Hematopoietic multipotent progenitor cell treated with erythropoietin and hydrocortisone succinate and interleukin-3 and kit ligand, for 8 days (in vitro differentiated cells): ENCODE measurements around the gene DARS1.

ENCODE experiments used
- DNase-seq: peaks from one replicate; pipeline ENCODE4 v3.0.0-alpha.2; 2015

The DARS1 gene

GRCh38 chr2:136014411-136014810 is 29.0 kb upstream of the DARS1 start:
- no peak for DNase-seq

DNA sequence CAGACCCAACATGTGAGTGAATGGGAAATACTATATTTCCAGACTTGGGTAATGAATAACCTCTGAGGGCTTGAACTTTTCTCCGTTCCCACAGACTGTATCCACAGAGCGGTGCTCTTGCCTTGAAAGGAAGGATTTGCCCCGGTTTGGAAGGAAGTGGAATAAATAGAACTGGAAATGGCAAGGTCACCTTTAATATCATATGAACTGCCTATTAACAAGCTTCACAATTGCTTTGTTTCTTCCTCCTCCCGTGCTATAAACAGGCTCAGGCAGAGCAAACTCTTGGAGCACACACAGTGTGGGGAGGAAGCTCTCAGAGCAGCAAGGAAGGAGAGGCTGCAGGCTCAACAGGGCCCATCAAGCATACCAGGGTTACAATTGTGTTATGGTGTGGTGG is 28.5 kb upstream of the DARS1 start:
- DNase-seq: no peak

GRCh38 chr2:136013136-136013685 is 27.8 kb upstream of the DARS1 start:
- DNase-seq: no peak

DNA sequence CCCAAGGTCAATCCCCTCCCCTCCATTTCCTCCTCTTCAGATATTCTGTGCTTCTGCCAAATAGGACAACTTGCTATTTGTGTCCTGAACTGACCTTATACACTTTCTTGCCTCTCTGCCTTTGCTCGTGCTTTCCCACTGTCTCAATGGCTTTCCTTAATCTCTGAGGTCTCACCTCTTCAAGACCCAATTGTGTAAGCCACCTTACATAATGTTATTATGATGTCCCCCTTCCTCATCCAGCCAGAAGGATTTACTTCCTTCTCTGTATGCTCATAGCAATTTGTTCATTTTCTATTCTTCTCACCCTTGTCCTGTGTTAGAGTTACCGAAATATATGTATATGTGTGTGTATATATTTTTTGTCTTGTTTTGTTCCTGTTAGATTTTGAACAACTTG is 26.9 kb upstream of the DARS1 start:
- DNase-seq: no peak

GRCh38 chr2:136010126-136010525 is 24.7 kb upstream of the DARS1 start:
- no peak for DNase-seq

- peak; percentile 69 for DNase-seq
These were observed 22.9 kb upstream of the DARS1 start for GRCh38 chr2:136008205-136008865.

- no peak for DNase-seq
These were observed 21.2 kb upstream of the DARS1 start for GRCh38 chr2:136006658-136007057.

DNA sequence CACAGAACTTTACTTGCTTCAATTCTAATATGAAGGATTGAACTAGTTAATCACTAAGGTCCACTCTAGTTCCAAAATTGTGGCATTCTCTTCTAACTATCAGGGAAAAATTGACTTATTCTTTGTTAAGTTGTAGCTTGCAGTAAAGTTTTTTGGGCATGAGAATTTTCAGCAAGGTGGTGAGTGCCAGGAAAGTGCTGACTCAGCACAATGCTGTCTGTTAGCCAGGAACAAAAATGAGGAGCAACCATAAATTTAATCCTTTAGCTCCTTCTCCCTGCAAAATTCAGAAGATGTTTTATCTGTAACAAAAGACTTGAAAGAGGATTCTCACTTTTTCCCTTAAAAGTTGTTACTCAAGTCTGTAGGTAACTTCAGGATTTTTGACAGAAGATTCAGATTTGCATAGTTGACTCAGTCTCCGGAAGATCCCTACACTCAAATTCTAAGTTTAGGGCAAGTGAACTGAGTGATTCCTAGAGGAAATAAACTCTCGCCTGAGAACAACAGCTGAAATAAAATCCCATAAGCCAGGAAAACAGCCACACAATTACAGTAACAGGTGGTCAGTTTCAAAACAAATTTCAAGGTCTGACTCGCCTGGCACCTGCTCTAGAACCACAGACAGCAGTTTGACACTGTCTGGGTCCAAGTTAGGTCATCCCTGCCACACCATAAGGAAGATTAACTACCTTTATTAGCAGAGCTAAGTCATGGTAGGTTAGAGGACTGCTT is 20.2 kb upstream of the DARS1 start:
- DNase-seq: no peak

DNA sequence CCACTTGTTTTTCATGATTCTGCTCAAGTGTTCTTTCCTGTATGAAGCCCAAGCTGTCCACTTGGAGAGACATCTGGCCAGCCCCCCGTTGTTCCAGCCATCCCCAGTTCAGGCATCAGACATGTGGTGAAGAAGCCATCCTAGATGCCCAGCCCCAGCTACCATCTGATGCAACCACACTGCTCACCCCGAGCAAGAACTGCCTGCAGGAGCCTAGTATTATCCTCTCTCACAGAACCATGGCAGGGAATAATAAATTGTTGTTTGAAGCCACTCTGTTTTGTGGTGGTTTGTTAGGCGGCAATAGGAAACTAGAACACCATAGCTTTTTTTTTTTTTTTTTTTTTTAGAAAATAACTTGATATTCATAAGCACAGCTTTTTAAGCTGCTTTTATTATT is 19.5 kb upstream of the DARS1 start:
- no peak for DNase-seq

GRCh38 chr2:136001131-136001530 is 15.7 kb upstream of the DARS1 start:
- no peak for DNase-seq

DNA sequence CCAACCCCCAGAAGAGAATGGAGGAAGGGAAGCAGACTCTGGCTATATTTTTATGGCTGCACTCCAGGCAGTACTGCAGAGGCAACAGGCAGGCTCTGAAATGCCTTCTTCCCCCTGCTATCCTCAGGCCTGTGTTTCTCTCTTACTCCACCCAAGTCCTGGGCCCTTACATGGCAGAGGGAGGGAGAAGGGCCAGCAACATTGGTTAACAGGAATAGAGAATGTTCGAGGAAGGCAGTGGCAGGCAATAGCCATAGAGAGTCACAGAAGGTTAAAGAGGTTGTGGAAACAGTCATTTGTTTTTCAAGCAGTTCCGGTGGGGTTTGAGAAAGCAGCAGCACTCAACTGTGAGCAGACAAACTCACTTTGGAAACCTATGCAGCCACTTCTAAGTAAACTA is 15.1 kb upstream of the DARS1 start:
- DNase-seq: no peak

DNA sequence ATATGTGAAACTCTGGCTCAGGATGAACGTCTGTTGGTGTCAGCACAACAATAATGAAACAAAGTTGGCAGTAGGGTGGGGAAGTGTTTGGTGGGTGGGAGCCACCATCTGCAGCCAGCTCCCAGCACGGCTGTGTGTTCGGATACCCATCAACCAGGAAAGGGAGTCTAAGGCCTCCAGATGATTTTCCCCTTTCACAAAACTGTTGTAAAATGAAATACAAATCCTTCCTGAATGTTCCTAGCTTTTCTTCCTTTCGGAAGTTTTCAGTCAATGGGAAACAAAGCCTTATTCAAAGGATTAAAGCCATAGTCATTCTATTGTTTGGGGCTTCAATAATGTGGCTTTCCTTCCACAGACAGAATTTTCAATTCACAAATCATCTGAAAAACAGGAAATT is 14.5 kb upstream of the DARS1 start:
- DNase-seq: no peak

- DNase-seq: no peak
These were observed 13.5 kb upstream of the DARS1 start for GRCh38 chr2:135998879-135999278.

DNA sequence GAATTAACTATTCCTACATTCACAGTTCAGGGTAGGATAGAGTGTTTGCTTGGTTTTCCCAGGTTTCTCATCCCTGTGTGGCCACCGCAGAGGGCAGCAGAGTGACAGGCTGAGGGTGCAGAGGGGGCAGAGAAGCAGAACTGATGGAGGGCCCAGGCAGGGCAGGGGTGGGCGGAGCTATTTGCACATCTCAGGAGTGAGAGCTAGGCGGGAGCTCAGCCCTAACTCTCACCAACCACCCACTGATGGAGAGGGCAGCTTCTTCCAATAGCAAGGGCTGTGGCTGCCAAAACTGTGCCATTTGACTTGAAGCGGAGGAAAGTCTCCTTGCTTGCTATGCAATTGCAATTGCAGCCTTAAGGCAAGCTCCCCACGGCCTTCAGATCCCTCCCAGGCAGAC is 12.0 kb upstream of the DARS1 start:
- peak; percentile 13 for DNase-seq

- DNase-seq: no peak
These were observed 10.9 kb upstream of the DARS1 start for GRCh38 chr2:135996304-135996703.

DNA sequence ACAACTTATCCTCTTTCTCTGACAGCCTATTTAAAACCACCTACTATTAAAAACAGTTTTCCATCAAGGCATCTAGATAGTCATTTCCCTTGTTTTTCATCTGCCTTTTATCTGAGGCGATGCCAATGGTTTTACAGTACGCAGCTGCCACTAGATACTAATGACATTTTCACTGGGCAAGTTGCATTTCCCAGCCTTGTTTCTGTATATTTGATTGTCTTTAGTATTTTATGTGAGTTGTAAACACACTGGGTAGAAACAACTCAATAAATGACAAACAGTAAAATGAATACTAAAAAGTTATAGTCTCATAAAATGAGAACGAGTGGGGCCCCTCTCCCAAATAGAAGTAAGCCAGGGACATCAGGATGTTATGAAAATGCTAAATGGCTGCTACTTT is 8.9 kb upstream of the DARS1 start:
- no peak for DNase-seq

DNA sequence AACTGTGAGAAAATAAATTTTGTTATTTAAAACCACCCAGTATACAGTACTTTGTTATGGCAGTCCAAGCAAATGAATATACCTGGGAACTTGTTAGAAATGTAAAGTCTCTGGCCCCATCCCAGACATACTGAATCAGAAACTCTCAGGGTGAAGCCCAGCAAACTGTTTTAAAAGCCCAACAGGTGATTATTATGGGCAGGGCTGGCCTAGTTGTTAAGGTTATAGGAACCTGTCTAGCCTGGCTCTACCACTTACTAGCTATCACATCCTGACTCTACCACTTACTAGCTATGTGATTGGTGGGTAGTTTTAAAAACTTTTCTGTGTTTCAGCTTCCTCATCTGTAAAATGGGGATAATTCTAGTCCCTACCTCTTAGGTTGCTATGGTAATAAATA is 8.0 kb upstream of the DARS1 start:
- DNase-seq: no peak

DNA sequence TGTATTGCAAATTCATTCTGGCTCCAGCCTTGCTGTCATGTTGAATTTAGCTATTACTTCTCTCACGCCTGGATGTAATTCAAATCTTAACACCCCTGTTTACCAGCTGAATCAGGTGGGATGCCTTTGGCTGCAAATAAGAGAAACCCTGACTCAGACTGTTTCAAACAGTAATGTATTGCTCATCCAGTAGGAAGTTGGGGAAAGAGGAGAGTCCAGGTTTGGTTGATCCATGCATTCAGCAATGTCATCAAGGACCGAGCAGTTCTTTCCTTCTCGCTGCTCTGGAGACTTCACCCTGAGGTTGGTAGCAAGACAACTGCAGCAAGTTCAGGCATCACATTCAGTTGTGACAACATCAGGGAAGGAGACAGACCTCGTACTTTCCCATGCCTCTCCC is 6.4 kb upstream of the DARS1 start:
- DNase-seq: no peak

- DNase-seq: no peak
These were observed 2.0 kb upstream of the DARS1 start for GRCh38 chr2:135987441-135987840.

DNA sequence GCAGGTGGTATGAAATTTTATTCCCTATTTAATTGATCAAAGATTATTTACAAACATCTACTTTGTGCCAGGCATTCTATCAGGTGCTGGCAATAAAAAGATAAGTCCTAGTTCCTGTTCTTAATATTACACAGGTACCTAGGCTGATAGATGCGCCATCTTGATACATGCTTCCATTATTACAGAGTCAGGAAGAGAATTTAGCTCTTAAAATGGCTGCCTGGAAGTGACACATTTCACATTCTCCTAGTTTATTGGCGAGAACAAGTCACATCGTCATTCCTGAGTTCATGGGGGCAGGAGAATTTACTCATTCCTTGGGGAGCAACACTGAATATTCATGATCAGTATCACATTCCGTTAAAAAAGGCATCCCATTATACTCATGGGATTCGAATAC is 1.1 kb upstream of the DARS1 start:
- DNase-seq: peak; percentile 16

DNA sequence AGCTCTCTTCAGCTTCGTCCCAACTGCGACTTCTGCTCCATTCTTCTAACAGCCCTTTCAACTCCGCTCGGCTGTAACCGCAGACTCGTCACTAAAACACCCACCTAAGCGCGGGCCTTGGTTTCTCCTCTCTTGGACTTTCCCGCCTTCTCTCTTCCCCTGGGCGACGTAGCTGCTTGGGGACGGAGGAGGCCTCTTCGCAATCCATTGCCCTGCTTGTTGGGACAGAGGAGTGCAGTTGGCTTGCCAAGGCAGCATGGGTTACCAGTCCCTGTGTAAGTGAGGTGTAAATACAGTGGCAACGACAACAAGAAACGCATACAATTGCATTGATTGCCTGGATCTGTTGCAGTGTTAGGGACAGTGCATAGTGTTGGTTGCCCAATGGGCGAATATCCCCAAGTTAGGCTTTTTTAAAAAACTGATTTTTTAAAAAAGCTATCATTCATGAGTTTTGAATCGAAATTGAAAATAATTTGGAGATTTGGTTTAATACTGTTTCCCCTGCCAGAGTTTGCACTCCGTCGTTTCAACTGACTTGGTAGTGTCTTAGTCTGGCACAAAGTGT is 484 bp upstream of the DARS1 start:
- peak; percentile 82 for DNase-seq

GRCh38 chr2:135984199-135985017 is 1.0 kb downstream of the DARS1 start:
- DNase-seq: no peak

- DNase-seq: no peak
These were observed 4.9 kb downstream of the DARS1 start for GRCh38 chr2:135980434-135981079.
